G401 (cell line): ENCODE data around the gene PFKP. TPM values are rescaled to one million over a fixed set of nuclear protein-coding genes. Genes with fewer than 3 reads are reported as not detected.

ENCODE experiments used
- DNase-seq: peaks from one replicate; pipeline ENCODE4 v3.0.0-alpha.2; 2015; ENCODE audit warnings: low spot score
- in situ Hi-C: cut with HindIII; loops from 2 replicates; pipeline ENCODE4 v1.10.0; 2016; ENCODE audit warnings: low sequenced_read_pairs, mixed read lengths
- total RNA-seq: library from RNA; depleted of rRNA; stranded (reverse); fragments of >200 nt; shearing (Covaris generic); gene quantifications from 2 replicates; pipeline ENCODE4 v1.2.3, GENCODE V29; 2014

Gene PFKP
- total RNA-seq, 1 experiment from 2014 or later: 222 TPM

DNA sequence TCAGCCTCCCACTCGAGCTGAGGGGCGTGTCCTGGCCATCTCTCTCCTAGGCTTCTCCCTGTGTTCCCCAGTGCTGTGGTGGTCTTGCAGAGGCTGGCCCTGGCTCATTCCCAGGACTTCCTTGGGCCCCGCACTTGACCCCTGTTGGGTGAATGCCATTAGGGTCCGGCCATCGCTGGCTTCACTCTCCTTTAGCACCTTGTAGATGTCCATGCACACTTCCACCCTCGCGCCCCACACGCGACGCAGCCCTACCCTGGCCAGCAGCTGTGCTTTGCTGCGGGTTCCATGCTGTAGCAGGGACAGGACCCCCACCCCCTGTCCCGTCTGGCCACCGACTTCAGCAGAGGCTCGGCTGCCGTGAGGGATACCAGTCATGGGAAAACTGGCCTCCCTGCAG lies 58.9 kb downstream of the PFKP start:
- no peak for DNase-seq
- in situ Hi-C loops: no loop called here

DNA sequence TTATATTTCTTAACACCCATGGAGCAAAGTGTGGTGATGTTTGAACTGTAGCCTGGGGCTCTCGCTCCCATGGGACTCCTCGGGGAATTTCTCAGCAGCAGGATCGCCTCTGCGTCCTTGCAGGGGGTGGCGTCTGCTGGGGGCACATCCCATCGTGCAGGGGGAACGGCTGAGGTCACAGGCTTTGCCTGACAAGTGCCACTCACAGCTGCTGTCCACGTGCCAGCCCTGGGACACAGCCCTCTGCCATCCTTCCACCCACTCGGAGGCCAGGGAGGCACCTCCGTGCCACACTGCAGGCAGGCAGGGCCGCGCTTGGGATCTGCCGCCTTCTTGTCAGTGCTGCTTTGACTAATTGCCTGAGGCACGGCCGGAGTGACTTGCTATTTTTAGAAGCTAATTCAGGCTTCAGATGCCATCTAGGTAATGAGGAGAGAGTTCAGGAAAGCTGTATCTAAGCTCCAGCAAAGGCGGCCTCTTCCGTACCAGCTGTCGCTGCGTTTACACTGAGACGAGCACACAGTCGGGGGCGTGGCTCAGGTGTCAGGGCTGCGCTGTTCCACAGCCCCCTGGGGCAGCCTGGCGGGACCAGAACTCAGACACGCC lies 59.5 kb downstream of the PFKP start:
- DNase-seq: peak; percentile 87
- in situ Hi-C loops: no loop called here

DNA sequence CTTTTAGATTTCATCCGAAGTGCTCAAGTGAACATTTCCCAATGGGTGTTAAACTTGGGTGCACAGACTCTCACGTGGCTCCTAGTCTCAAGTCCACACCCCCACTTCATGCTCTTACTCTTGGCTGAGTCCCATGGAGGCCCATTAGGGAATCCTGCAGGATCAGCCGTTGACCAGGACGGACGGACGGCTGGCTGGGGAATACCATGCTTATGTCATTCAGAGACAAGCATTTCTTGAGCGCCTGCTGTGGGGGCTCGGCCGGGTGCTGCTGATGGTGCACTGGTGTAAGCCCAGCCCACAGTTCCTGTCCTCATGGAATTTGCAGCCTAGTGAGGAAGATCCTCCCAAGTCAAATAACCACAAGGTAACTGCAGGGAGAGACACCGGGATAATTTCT lies 60.6 kb downstream of the PFKP start:
- in situ Hi-C loops: no loop called here
- DNase-seq: no peak

DNA sequence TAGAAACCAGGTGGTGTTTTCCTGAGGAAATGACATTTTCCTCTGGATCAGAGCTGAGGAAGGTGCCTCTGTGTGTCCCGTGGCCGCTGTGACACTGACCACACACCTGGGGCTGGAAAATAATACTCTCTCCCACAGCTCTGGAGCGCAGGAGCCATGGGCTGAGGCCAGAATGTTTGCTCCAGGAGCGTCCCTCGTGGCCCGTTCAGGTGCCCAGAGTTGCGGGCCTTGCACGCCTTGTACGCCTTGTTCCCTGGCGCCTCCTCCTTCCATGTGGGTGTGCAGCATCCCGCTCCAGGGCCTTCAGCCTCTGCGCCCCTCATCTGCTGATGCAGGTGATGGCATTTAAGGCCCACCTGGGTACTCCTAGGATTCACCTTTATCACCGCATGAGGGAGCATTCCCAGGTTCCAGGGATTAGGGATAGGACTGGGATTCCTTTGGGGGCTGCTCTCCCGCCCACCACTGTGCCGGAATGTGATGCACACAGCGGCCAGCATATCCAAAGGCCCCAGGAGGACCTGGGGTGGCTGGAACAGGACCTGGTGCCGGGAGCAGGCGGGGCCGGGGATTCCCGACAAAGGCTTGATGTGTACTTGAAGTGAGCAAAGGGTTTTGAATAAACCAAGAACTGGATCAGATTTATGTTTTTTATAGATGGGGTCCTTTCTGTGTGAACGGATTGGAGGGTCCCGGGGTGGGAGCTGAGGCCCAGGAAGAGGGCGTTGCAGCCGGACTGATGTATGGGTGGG lies 61.2 kb downstream of the PFKP start:
- in situ Hi-C loops: no loop called here
- DNase-seq: no peak

DNA sequence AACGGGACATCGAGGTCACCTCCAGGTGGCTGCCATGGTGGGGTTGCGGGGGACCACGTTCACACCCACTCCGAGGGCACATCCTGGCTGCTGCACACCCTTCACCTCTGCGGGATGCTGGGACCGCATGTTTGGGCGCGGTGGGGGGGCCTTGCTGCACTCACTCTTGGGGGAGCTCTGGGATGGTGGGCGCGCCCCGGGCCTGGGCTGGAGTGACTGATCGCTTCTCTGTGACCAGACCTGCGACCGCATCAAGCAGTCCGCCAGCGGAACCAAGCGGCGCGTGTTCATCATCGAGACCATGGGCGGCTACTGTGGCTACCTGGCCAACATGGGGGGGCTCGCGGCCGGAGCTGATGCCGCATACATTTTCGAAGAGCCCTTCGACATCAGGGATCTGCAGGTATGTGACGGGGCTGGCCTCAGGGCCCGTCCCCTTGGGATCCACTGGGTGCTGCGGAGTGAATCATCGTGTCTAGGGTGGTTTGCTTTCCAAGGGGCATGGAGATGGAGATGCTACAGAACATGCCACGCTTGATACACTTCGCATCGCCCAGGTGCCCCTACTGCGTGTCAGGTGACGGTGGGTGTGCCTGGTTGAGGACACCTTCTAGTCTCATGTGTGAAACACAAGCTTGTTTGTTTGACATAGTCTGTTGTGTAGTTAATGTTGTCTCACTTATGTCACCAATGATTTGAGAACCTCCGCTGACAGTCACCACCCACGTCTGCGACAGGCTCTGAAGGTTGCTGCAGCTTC lies 62.4 kb downstream of the PFKP start:
- in situ Hi-C loops: no loop called here
- no peak for DNase-seq

DNA sequence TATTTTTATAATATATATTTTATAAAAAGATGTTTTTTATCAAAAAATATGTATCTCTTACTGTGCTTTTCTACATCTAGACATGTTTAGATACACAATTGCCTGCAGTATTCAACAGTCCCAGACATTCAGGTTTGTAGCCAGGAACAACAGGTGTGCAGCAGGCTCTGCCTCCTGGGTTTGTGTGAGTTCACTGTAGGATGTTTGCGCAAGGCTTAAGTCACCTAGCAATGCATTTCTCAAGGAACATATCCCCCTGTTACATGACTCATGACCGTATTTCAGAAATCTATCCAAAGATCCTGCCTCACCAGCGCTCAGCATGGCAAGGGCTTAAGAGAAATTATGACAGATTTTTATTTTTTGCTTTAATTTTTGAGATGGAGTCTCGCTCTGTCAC lies 63.8 kb downstream of the PFKP start:
- in situ Hi-C loops: no loop called here
- no peak for DNase-seq

DNA sequence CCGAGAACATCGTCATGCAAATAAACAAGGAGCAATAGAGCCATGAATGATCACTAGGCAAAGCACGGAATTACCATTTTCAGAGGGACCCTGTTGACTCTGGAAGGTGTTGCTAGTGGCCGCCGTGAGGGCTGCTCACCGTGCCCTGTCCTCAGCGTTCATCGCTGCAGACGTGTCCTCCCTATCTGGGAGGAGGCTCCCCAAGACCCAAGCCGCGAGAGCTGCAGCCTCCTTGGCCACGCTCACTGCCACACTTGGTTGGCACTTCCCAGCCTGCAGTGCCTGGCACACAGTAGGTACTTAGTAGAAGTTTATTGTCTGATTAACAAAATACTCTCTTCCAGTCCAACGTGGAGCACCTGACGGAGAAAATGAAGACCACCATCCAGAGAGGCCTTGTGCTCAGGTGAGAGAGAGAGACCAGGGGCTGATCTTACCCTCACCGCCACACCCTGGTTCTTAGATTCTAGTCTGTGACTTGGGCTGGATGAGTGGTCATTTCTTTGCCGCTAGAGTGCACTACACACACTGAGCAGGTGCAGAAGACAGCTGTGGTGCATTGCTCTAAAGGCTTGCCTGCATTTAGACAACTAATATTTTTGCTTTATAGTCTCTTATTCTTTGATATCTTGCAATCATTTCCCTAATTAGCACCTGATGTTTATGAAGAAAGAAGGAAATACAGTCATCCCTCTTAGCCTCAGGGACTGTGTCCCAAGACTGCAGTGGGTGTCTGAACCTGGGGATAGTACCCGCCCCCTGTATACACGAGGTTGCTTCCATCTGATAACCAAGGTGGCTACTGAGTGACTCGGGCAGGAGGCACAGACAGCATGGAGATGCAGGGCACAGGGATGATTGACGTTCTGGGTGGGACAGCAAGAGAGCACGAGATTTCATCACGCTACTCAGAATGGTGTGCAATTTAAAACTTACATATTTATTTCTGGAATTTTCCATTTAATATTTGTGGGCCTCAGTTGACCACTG lies 65.0 kb downstream of the PFKP start:
- DNase-seq: no peak
- in situ Hi-C loops: no loop called here

DNA sequence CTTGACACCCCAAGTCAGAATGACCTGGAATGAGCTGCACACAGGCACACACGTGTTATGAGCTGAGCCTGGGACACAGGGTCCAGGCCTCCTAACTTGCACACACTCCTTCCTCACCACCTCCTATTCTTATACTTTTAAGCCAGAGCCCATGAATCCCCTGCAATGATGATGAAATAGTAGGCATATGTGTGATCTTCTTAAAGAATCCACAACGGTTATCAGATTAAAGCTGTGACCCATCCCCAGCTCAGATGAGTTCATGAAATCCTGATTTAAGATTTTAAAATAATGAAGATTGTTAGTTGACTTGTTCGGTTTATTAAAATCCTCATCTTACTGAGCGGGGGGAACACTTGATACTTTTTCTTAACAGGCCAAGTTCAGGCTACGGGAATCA lies 66.6 kb downstream of the PFKP start:
- in situ Hi-C loops: no loop called here

DNA sequence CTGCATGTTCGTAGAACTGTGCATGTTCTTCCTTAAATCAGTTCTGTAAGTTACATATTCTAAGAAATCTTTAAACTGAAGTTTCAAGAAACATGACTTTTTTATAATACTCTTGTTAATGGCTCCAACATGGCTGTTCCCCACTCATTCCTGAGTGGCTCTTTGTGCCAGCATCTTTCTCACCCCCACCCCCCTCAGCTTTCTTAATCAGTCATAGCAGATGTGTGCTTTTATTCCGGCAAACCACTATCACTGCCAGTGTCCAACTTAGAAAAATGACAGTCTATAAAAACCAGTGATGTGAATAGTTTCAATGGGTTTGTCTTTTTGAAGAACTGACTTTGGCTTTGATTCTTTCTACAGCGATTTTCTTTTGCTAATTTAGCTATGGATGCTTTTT lies 67.7 kb downstream of the PFKP start:
- no peak for DNase-seq
- in situ Hi-C loops: no loop called here

More for the DNA sequence above, 66.6 kb downstream of the PFKP start:
- DNase-seq: no peak

DNA sequence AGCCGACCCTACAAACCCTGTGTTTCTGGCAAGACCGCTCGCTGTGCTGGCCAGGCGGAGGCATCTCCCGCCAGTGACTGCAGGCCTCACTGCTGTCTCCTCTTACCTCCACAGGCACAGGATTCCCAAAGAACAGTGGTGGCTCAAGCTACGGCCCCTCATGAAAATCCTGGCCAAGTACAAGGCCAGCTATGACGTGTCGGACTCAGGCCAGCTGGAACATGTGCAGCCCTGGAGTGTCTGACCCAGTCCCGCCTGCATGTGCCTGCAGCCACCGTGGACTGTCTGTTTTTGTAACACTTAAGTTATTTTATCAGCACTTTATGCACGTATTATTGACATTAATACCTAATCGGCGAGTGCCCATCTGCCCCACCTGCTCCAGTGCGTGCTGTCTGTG lies 69.0 kb downstream of the PFKP start:
- in situ Hi-C loops: no loop called here
- DNase-seq: peak; percentile 65

DNA sequence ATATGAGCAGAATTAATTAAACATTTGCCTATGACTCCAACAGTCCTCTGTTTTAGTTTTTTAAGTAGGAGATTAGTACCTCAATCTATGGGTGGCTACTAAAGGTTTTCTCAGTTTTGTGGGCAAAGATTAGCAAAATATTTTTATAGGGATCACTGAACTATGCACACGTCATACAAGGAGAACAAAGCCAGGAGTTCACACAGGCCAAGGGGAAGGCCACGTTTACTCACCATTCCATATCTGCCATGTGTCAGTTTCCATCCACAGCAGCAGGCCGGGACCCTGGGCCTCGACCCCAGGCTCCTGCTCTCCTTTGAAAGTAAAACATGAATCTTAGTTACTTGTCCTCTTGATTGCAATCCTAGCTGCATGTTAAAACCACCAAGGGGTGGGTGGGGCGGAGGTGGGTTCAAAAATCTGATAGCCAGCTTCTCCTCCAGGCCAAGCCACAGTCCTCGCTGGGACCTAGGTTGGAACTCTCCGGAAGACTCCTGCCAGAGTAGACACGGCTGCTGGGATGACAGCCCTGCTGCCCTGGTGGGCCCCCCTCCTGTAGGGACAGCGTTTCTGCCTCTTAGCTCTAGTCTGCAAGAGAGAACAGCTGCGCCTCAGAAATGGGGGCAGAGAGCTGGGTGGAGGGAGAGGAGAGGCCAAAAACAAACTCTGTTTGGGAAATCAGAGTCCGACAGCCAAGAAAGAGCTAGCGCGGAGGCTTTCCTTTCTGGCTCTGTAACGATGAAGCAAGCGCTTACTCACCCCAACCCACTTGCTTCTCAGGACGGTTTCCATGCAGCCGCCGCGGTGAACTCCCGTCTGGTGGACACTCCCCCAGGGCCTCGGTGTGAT lies 69.6 kb downstream of the PFKP start:
- in situ Hi-C loops: no loop called here
- peak; percentile 27 for DNase-seq

DNA sequence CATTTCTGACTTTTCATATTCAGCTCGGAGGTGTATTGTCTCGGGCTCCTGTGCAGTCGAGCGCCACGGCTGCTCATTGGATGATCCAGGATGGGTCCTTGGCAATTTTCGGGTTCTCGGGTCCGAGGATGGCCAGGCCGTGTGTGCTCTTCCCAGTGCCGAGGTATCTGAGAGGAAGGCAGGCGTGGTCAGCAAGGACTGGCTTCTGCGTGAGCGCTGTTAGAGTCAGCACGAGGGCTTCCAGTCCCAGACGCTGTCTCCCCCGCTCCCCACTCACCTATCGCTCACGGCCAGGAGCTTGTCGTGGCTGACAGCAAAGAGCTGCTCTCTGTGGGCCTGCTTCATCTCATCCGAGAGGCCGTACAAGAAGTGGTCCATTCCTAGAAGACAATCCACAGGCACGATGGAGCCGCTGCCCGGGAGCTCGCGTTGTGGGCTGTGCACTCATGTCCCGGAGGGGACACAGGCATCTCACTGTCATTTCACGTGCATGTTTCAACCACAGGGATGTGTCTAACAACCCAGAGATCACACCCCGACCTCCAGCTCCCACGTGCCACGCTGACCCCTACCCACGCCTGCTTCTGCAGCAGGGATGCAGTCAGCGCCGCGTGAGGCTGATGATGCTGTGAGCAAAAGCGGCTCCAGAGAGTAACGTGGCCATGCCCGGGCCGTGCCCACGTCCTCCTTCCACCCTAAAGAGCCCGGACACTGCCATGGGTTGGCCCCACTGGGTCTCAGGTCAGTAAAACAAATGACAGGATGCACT lies 70.8 kb downstream of the PFKP start:
- in situ Hi-C loops: no loop called here
- DNase-seq: no peak

DNA sequence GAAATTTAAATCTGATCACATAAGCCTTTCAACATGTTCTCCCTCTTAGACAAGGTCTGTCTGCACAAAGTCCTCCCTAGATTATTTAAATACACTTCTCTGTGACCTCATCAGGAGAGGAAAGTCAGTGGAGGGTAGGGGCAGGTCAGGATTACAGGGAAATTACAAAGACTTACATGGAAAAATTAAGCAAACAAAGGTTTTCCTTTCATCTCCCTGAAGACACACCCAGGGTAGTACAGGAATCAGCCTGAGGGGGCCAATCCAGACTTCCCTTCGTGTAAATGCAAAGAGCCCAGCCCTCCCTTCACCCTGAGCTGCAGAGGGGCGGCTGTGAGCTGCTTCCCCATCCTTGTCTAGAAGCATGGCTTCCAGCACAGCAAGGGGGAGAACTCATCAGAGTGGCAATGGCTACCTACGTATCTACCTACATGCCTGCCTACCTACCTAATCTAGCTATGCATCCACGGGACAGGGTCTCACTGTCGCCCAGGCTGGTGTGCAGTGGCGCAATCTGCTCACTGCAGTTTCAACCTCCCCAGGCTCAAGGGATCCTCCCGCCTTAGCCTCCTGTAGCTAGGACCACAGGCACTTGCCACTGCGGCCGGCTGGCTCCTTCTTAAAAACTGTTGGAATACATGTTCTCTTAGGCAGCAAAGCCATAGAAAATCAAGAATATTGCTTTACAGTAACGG lies 72.0 kb downstream of the PFKP start:
- DNase-seq: no peak
- in situ Hi-C loops: no loop called here

DNA sequence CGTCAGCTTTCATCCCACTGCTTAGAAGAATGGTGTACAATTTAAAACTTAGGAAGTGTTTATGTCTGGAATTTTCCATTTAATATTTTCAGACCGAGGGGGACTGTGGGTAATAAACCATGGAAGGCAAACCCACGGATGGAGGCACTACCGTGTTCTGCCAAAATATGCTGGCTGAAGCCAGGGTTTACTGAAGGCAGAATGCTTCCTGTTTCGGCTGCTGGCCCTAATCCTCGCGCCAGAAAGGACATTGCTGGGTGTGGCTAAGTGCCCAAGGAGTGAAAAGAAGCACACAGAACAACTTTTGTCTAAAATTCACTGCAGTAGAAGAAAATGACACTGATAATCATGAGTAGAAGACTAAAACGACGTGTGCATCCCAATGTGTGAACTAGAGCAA lies 72.9 kb downstream of the PFKP start:
- in situ Hi-C loops: no loop called here
- peak; percentile 29 for DNase-seq

DNA sequence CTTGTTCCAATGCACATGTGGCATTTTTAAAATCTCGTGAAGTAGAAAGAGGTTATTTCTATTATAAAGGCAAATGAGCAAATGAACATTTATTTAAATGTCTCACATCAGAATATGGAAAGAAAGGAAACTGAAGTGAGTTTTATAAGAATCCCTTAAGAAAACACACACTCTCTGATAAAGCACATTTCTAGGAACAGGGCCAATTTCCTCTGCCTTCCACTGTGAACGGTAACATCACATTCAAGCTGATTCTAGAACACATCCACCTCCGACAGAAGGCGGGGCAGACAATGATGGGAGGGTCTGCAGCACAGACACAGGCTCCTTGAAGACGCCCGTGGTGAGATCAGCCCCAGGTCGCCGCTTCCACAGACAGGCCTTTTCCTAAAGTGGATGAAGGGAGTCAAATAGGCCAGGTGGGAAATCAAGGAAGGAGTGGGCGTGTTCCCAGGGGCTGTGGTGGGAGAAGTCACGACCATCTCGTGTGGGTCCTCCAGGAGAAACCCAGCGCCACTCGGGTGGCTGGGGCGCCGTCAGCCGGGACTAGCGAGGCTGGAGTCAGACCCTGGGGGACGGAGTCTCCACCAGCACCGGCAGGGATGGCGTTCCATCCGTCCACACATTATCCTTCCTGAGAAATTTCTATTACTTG lies 74.1 kb downstream of the PFKP start:
- no peak for DNase-seq
- in situ Hi-C loops: no loop called here

DNA sequence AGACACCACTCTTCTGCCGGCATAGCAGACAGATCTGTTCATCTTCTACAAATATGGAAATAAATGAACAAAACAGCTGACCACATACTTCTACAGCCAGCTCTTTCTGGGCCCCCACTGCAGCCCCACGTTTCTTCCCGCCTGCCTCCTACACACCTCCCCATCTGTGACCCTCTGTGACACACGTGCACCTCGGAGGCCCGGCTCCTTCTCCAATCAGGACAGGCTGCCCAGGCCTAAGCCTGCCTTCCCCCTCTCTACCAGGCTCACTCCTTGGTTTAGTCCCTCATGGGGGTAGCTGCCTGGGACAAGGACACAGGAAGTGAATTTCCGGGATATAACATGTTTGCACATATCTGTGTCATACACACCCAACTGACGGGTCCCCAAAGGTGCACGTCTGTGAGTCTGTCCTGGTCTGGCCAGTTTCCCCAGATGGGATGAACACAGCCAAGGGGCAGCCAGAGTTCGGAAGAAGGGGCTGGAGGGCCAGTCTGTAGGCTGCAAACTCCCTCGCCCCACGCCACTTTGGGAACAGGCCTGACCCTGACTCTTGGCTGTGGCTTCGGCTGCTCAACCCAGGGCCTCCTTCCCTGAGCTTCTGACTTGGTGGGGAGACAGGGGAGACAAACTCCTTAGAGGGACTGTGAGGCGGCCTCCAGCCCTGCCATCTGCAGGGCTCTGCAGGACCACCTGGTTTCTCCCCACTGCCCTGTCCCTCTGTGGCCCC lies 75.0 kb downstream of the PFKP start:
- DNase-seq: no peak

More for the DNA sequence above, 75.0 kb downstream of the PFKP start:
- in situ Hi-C loops: no loop called here
